Mucosa of descending colon (tissue), 3 donors: ENCODE data around the gene FAM107B. TPM values are rescaled to one million over a fixed set of nuclear protein-coding genes. Genes with fewer than 3 reads are reported as not detected.
A peak's percentile ranks its signal among the peaks of the same experiment; 100 is the strongest.

Source experiments
- ATAC-seq: fragments of 200-7000 bp; cut with Tn5 transposase; one replicate; pipeline ENCODE4 v1.9.1; 2020; ENCODE audit warnings: mild to moderate bottlenecking, moderate library complexity
- DNase-seq, 3 donors: peaks; one replicate each; pipeline ENCODE4 v3.0.0-alpha.2; 2020
- H3K36me3 ChIP-seq: fragments of 200-600 bp; one replicate; pipeline ENCODE4 v1.8.0; 2021; ENCODE audit warnings: low read depth, mild to moderate bottlenecking
- H3K4me1 ChIP-seq: fragments of 200-600 bp; one replicate; pipeline ENCODE4 v1.8.0; 2021; ENCODE audit warnings: low read depth, mild to moderate bottlenecking
- H3K4me3 ChIP-seq: fragments of 200-600 bp; one replicate; pipeline ENCODE4 v1.8.0; 2021; ENCODE audit warnings: mild to moderate bottlenecking
- H3K9me3 ChIP-seq: fragments of 200-600 bp; one replicate; pipeline ENCODE4 v1.8.0; 2021; ENCODE audit warnings: mild to moderate bottlenecking
- intact Hi-C, 2 donors: fragments of 100-400 bp; cut with DNase I in 1 of 2; cut with micrococcal nuclease in 1 of 2; formaldehyde crosslinking; loops; one replicate each; pipeline versions ENCODE4 v1.11.0 to v1.11.1; 2022; cut with DNase I, micrococcal nuclease
- total RNA-seq, 3 donors: library from RNA; stranded (reverse); fragmentation: NEBNext Ultra II Directional in 2 of 3; extraction: Animal tissue kit (Norgen Biotek cat#: 25700) in 2 of 3; gene quantifications; one replicate each; pipeline versions ENCODE4 v1.2.1 to v1.2.4, GENCODE V29; 2021 to 2023
- TF ChIP-seq, protein P1 (sequence below): fragments of 200-600 bp; IDR thresholded peaks from one replicate; pipeline ENCODE4 v1.8.0; 2022; ENCODE audit warnings: antibody characterized with exemption, mild to moderate bottlenecking
- donor health status: DM: no; HTN: no; CAD: no; lungs with moderate emphysema.
- donor health status: DM: no; HTN: no; CAD: no.
- donor health status: DM: no; HTN: yes; CAD: no.

Gene FAM107B
- total RNA-seq, 3 donors from 2014 or later: 45.6 to 77.7 (median 76.9) TPM

DNA sequence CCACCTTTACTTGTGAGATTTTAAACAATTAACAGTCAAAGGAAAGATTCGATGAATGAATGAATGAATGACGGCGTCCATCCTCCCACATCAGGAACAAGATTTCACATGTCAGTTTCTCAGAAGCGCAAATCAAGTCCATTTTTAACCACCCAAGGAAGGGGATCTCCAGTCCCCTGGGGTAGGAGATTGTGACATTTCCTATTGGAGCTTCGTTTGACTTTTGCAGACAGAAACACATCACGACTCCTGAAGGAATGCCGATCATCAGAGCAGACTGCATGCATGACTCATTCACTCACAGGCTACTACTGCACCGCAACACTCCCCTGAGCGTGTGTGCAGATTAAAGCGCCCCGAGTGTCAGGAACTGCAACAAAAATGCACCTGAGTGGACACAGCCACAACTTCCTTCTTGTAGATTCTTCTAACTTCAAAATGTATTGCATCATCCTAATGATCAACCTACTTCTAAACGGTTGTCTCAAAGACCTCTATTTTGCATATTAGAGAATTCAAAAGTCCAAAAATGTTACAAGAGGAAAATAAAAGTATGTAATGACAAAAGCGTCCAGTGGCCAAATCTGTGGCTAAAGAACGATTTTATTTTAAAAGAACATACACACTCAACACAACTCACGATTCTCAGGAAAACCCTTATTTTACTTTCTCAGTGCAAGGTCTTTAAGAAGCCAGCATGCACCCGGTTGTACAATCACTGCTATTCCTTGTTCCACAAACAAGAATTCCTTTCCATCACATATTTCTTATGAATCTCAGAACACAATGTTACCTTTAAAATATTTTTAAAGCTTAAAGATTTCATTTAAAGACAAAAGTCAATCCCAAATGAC, 172.6 kb downstream of the FAM107B start:
- intact Hi-C loops: no loop called here
- no peak overlapping the region for H3K4me3 ChIP-seq
- ATAC-seq (peak; percentile 26), DNase-seq (peak in 1 of 3 donors; percentile 37)
- H3K9me3 ChIP-seq: no peaks in the 10 kb centered on the region
- H3K36me3 ChIP-seq: no peaks in the 10 kb centered on the region
- H3K4me1 ChIP-seq: peaks cover 6% of the 10 kb centered on the region
- TF ChIP-seq, protein P1, sequence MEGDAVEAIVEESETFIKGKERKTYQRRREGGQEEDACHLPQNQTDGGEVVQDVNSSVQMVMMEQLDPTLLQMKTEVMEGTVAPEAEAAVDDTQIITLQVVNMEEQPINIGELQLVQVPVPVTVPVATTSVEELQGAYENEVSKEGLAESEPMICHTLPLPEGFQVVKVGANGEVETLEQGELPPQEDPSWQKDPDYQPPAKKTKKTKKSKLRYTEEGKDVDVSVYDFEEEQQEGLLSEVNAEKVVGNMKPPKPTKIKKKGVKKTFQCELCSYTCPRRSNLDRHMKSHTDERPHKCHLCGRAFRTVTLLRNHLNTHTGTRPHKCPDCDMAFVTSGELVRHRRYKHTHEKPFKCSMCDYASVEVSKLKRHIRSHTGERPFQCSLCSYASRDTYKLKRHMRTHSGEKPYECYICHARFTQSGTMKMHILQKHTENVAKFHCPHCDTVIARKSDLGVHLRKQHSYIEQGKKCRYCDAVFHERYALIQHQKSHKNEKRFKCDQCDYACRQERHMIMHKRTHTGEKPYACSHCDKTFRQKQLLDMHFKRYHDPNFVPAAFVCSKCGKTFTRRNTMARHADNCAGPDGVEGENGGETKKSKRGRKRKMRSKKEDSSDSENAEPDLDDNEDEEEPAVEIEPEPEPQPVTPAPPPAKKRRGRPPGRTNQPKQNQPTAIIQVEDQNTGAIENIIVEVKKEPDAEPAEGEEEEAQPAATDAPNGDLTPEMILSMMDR: no peak

GRCh38 chr10:14601326-14601725, 173.4 kb downstream of the FAM107B start:
- TF ChIP-seq, protein P1: no peak
- Histone ChIP-seq H3K36me3 (no peaks in the 10 kb centered on the region), H3K4me1 (peaks cover 6% of the 10 kb centered on the region), H3K4me3 (no peak overlapping the region), H3K9me3 (no peaks in the 10 kb centered on the region)
- no peak for ATAC-seq
- intact Hi-C loops: no loop called here
- DNase-seq: no peak

- ATAC-seq: no peak
- Histone ChIP-seq H3K36me3 (no peaks in the 10 kb centered on the region), H3K4me1 (peaks cover 6% of the 10 kb centered on the region), H3K4me3 (no peak overlapping the region), H3K9me3 (no peaks in the 10 kb centered on the region)
- TF ChIP-seq, protein P1: no peak
- intact Hi-C loops: no loop called here
- DNase-seq: no peak
Measured at GRCh38 chr10:14600065-14600464, 174.6 kb downstream of the FAM107B start.

DNA sequence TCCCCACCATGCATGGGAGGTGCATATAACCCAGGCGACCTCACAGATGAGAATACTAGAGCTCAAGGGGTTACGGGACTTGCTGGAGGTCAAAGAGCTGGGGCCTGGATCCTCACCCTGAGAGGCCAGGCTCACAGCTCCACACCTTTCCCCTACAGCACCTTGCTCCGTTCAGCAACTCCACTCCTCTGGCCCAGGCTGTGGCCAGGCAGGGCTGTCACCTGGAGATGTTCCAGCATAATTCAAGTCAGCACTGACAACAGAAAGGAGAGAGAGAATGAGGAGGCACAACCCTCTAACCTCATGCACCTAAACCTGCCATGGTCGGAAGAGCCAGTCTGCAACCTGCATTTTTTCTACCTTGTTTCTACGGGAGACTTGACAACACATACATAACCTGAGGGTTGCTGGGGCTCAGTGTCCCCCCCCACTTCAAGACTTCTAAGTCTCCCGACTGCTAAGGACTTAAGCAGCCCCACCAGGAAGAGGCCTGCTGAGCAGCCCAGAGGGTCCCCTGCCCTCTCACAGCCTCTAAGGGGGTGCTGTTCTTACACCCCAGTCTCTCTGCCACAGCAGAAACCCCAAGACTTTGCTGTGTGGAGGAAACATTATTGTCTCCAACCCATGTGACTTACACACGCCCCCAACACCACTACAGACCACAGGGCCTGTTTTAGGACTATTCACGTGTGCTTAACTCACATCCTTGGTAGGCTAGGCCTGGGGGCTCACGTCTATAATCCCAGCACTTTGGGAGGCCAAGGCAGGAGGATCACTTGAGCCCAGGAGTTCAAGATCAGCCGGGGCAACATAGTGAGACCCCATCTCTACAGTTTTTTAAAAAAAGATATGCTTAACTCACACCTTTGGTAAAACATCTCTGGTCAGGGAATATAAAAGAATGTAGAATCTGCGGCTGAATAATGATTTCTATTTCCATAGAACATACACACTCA, 175.6 kb downstream of the FAM107B start:
- ATAC-seq (no peak), DNase-seq (no peak)
- Histone ChIP-seq H3K4me3 (no peak overlapping the region), H3K9me3 (no peaks in the 10 kb centered on the region), H3K4me1 (peaks cover 6% of the 10 kb centered on the region), H3K36me3 (no peaks in the 10 kb centered on the region)
- TF ChIP-seq, protein P1: no peak
- intact Hi-C loops: no loop called here

GRCh38 chr10:14595526-14596182, 179.0 kb downstream of the FAM107B start:
- DNase-seq (no peak), ATAC-seq (no peak)
- intact Hi-C loops: no loop called here
- Histone ChIP-seq H3K9me3 (no peaks in the 10 kb centered on the region), H3K4me3 (no peak overlapping the region), H3K4me1 (no peaks in the 10 kb centered on the region), H3K36me3 (no peaks in the 10 kb centered on the region)
- TF ChIP-seq, protein P1: no peak
